ENCODE measurements around the gene UQCRC2.
"Not testable (repeated sequence)": the region's sequence is repeated elsewhere in the genome, so short reads cannot be mapped to it uniquely, and the experiment has no call there.

Gene UQCRC2

DNA sequence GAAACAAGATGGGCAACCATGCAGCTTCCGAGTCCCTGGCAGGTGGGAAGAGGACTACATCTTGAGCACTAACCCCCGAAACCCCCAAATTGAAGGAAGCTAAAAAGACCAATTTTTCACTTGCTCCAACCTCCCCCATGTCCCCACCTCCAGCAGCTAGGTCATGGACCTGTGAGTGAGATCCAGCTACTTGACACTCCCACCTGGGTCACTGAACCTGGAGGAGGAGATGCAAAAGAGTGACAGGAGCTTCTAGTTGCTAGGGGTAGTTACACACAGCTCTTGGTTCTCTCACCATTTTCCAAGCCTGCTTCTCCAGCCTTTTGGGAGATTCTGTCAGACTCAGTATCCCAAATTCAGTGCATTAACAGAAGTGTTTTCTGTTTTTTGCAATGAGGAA, 36.6 kb downstream of the UQCRC2 start:
- Histone ChIP-seq H3K4me1 (peaks cover 9% of the 10 kb centered on the region), H3K4me3 (no peak overlapping the region), H3K36me3 (replicated peaks) (no peaks in the 10 kb centered on the region; the same call in 1 of the 2 replicates), H3K27me3 (ENCODE audit: low read depth) (no peaks in the 10 kb centered on the region), H3K9me3 (no peaks in the 10 kb centered on the region)
- in situ Hi-C loops (cut with MboI; ENCODE audit: low sequenced_read_pairs) = no loop called here
- no peak for DNase-seq (ENCODE audit: low spot score in 2 of 2)

DNA sequence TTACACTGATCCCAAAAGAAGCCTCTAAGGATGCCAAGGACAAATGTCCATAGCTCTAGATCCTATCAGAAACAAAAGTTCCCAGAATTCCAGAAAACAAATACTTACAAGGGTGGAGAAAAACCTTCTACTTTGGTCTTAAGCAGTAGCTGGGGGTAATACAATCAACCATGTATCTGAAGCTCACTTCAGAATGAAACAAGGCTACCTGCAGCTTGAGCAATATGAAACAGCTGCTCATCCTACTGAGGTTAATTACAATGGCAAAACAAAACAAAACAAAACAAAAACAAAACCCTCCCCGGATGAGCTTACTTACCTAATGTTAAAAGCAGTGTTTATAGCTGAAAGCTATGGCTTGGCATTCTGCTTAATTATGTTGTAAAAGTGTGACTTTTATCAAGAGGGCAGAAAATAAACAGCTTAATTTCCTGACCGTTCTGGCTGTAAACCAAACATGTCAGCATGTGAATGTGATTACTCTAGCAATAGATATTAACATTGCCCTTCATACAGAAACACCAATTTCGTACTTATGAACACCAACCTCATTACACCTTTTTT, 37.3 kb downstream of the UQCRC2 start:
- in situ Hi-C loops (cut with MboI; ENCODE audit: low sequenced_read_pairs) = no loop called here
- DNase-seq (ENCODE audit: low spot score in 2 of 2) = no peak
- H3K4me1 ChIP-seq = peaks cover 9% of the 10 kb centered on the region
- no peaks in the 10 kb centered on the region; the same call in 1 of the 2 replicates for H3K36me3 ChIP-seq (replicated peaks)
- H3K4me3 ChIP-seq = no peak overlapping the region
- no peaks in the 10 kb centered on the region for H3K27me3 ChIP-seq (ENCODE audit: low read depth)
- no peaks in the 10 kb centered on the region for H3K9me3 ChIP-seq

DNA sequence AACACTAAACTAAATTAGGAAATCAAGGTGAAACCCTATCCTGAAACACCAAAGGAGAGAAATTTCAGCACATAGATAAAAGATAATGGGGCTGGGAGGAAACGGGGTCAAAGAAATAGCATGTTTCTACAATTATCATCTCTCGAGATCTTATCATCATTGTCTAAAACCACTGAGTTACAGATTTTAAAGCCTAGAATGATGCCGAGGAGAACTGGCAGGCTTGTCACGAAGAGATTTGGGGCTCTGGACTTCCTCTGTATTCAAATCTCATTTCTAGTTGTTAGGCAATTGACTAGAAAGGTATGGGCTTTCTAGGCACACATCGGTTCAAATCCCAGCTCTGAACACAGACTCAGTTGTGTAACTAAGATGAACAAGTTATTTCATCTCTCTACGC, 38.5 kb downstream of the UQCRC2 start:
- DNase-seq (ENCODE audit: low spot score in 2 of 2) = no peak
- in situ Hi-C loops (cut with MboI; ENCODE audit: low sequenced_read_pairs) = no loop called here
- Histone ChIP-seq H3K4me1 (peaks cover 7% of the 10 kb centered on the region), H3K27me3 (ENCODE audit: low read depth) (no peaks in the 10 kb centered on the region), H3K36me3 (replicated peaks) (no peaks in the 10 kb centered on the region; the same call in 1 of the 2 replicates), H3K4me3 (no peak overlapping the region), H3K9me3 (no peaks in the 10 kb centered on the region)

DNA sequence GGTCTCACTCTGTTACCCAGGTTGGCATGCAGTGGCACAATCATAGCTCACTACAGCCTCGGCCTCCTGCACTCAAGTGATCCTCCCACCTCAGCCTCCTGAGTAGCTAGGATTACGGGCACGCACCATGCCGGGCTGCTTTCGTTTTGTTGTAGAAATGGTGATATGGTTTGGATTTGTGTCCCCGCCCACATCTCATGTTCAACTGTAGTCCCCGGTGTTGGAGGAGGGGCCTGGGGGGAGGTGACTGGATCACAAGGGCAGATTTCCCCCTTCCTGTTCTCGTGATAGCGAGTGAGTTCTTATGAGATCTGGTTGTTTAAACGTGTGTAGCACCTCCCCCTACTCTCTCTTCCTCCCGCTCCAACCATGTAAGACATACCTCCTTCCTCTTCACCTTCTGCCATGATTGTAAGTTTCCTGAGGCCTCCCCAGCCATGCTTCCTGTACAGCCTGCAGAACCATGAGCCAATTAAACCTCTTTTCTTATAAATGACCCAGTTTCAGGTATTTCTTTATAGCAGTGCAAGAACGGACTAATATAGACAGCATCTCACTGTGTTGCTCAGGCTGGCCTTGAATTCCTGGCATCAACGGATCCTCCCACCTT, 41.8 kb downstream of the UQCRC2 start:
- Histone ChIP-seq H3K36me3 (replicated peaks) (no peaks in the 10 kb centered on the region; the same call in 1 of the 2 replicates), H3K27me3 (ENCODE audit: low read depth) (no peaks in the 10 kb centered on the region), H3K9me3 (no peaks in the 10 kb centered on the region), H3K4me1 (no peaks in the 10 kb centered on the region; the same call in 1 of the 2 replicates), H3K4me3 (no peak overlapping the region)
- DNase-seq (ENCODE audit: low spot score in 2 of 2) = no peak
- in situ Hi-C loops (cut with MboI; ENCODE audit: low sequenced_read_pairs) = loop anchor here (5.0 kb wide), 1 partner anchor 97 kb away; the partner anchor contains the start of gene VWA3A

DNA sequence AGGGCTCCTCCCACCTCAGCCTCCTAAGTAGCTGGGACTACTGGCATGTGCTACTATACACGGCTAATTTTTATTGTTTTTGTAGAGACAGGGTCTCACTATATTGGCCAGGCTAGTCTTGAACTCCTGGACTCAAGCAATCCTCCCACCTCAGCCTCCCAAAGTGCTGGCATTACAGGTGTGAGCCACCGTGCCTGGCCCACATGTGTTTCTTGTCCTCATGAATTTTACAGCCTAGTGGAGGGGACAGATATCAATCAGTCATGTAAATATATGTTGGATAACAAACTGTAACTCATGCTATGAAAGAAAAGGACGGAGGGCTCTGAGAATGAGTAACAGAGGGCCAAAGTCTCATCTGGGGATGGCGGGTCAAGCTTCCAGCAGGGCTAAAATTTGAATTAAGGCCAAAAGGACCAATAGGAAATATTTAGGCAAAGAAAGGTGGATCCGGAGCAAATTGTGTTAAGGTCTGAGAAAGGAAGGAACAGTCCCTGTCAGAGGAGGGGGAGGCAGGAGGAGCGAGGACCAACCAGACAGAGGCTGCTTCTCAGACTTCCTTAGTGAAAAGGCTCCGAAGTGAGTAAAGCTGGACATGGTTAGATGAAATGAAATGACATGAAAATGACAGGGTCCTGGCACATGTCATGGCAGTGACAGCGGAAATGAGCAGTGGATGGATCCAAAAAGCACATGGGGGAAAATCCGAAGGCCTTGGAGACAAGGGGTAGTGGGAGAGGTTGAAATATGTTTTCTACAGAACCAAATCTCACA, 43.9 kb downstream of the UQCRC2 start:
- in situ Hi-C loops (cut with MboI; ENCODE audit: low sequenced_read_pairs) = loop anchor here (5.0 kb wide), 1 partner anchor 95 kb away; the partner anchor contains the start of gene VWA3A
- no peaks in the 10 kb centered on the region for H3K9me3 ChIP-seq
- no peaks in the 10 kb centered on the region for H3K27me3 ChIP-seq (ENCODE audit: low read depth)
- peaks cover 8% of the 10 kb centered on the region; the same call in 1 of the 2 replicates for H3K4me1 ChIP-seq
- H3K36me3 ChIP-seq (replicated peaks) = no peaks in the 10 kb centered on the region
- no peak for DNase-seq (ENCODE audit: low spot score in 2 of 2)
- H3K4me3 ChIP-seq = no peak overlapping the region

DNA sequence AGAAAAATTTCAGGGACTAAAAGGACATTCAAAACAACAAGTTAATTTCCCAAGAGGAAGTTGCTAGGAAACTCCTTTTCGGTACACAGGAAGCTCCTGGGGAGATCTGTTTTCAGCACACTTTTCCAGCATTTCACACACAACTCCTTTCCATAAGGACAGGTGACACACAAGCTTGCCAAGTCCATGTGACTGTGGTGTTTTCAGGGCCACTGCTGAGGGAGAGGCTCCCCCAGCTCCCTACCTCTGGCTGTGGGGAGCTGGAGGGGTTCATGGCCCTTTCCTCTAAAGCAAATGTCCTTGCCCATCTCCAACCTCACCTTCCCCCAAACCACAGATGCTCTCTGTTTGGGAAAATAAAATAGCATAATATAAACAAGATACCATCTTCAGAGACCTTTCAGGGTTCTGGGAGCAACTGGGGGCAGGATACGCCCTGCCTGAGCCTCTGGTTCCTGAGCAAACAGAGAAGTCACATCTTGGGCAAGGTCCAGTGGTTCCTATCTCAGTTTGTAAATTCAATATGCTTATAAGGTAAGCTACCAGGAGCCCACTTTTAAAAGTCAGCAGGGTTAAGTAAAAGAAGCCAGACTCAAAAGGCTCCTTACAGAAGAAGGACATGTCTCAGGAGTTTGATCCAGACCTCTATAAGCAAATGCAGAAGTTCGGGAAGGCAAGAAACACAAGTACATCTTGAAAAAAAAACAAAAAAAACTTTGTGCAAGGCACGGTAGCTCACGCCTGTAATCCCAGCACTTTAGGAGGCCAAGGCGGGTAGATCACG, 44.7 kb downstream of the UQCRC2 start:
- Histone ChIP-seq H3K4me1 (peaks cover 8% of the 10 kb centered on the region; the same call in 1 of the 2 replicates), H3K27me3 (ENCODE audit: low read depth) (no peaks in the 10 kb centered on the region), H3K4me3 (no peak overlapping the region), H3K36me3 (replicated peaks) (no peaks in the 10 kb centered on the region), H3K9me3 (no peaks in the 10 kb centered on the region)
- in situ Hi-C loops (cut with MboI; ENCODE audit: low sequenced_read_pairs) = loop anchor here (5.0 kb wide), 1 partner anchor 94 kb away; the partner anchor contains the start of gene VWA3A
- no peak for DNase-seq (ENCODE audit: low spot score in 2 of 2)

DNA sequence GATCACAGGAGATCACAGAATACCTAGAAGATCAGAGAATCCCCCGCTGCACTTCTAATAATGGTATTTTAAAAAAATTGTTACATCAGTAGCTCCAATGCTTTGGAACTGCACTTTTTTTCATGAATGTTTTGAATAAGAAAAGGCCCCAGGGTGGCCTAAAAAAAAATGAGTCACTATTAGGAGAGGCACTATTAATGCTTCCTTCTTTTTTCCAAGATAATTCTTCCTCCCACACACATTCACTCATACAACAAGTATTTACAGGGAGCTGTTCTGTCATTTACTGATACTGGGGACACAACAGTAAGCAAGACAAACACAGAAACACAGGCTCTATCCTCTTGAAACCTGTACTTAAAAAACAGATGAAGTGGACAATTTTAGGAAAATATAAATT, 48.4 kb downstream of the UQCRC2 start:
- Histone ChIP-seq H3K4me1 (peaks cover 8% of the 10 kb centered on the region; the same call in 1 of the 2 replicates), H3K4me3 (no peak overlapping the region), H3K27me3 (ENCODE audit: low read depth) (no peaks in the 10 kb centered on the region), H3K9me3 (no peaks in the 10 kb centered on the region), H3K36me3 (replicated peaks) (no peaks in the 10 kb centered on the region)
- no peak for DNase-seq (ENCODE audit: low spot score in 2 of 2)
- in situ Hi-C loops (cut with MboI; ENCODE audit: low sequenced_read_pairs) = loop anchor here (5.0 to 10.0 kb wide), 2 partner anchors 63 to 181 kb away; no protein-coding TSS in a partner anchor

DNA sequence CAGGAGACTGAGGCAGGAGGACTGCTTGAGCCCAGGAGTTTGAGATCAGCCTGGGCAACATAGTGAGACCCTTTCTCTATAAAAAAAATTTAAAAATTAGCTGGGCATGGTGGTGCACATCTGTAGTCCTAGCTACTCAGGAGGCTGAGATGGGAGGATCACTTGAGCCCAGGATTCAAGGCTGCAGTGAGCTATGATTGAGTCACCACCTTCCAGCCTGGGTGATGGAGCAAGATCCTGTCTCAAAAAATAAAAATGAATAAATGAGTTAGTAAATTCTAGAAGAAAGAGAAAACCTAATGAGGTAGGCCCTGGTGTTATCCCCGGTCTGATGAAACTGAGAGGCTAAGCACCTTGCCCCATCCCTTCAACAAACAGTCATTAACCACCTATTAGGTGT, 48.9 kb downstream of the UQCRC2 start:
- not testable (repeated sequence) for DNase-seq (ENCODE audit: low spot score in 2 of 2); H3K9me3 ChIP-seq; H3K27me3 ChIP-seq (ENCODE audit: low read depth); H3K4me3 ChIP-seq; H3K36me3 ChIP-seq (replicated peaks)
- in situ Hi-C loops (cut with MboI; ENCODE audit: low sequenced_read_pairs) = loop anchor here (5.0 to 10.0 kb wide), 2 partner anchors 63 to 180 kb away; no protein-coding TSS in a partner anchor
- H3K4me1 ChIP-seq = peaks cover 11% of the 10 kb centered on the region

DNA sequence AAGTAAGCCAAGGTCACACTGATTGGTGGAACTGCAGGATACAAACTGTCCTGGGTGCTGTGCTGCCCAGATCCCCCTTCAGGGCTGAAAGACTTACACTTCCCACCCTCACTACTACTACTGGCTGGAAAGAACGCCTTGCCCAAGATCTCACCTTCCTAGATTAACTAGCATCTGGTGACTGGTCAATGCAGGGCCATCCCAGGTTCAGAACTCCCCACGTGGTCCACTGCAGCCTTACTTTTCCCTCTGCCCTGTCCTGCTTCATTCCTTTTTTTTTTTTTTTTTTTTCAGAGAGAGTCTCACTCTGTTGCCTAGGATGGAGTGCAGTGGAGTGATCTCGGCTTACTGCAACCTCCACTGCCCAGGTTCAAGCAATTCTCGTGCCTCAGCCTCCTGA, 50.0 kb downstream of the UQCRC2 start:
- Histone ChIP-seq H3K4me1 (peaks cover 14% of the 10 kb centered on the region), H3K36me3 (replicated peaks) (no peaks in the 10 kb centered on the region), H3K9me3 (no peaks in the 10 kb centered on the region), H3K27me3 (ENCODE audit: low read depth) (no peaks in the 10 kb centered on the region), H3K4me3 (no peak overlapping the region)
- no peak for DNase-seq (ENCODE audit: low spot score in 2 of 2)
- in situ Hi-C loops (cut with MboI; ENCODE audit: low sequenced_read_pairs) = loop anchor here (5.0 to 10.0 kb wide), 2 partner anchors 62 to 179 kb away; no protein-coding TSS in a partner anchor

DNA sequence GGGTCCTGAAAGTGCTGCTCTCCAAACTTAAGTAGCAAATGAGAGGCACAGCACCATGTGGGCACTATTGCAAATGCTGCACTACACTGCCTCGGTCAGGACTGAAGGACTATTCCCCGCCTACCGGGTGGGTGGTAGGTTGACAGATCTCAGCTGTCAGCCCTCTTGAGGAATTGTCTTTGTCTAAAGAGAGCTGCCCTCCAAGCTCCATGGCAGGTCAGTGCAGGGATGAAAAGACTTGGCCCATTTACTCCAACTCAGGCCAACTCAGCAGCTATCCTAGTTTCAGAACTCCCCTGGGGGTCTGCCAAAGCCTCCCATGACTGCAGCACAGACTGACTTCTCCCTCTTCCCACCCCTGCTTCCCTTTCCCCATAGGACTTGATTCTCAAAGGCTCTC, 51.2 kb downstream of the UQCRC2 start:
- DNase-seq (ENCODE audit: low spot score in 2 of 2) = no peak
- H3K4me3 ChIP-seq = no peak overlapping the region
- in situ Hi-C loops (cut with MboI; ENCODE audit: low sequenced_read_pairs) = loop anchor here (5.0 to 10.0 kb wide), 2 partner anchors 60 to 178 kb away; no protein-coding TSS in a partner anchor
- no peaks in the 10 kb centered on the region for H3K9me3 ChIP-seq
- no peaks in the 10 kb centered on the region for H3K36me3 ChIP-seq (replicated peaks)
- H3K4me1 ChIP-seq = peaks cover 14% of the 10 kb centered on the region
- no peaks in the 10 kb centered on the region for H3K27me3 ChIP-seq (ENCODE audit: low read depth)

DNA sequence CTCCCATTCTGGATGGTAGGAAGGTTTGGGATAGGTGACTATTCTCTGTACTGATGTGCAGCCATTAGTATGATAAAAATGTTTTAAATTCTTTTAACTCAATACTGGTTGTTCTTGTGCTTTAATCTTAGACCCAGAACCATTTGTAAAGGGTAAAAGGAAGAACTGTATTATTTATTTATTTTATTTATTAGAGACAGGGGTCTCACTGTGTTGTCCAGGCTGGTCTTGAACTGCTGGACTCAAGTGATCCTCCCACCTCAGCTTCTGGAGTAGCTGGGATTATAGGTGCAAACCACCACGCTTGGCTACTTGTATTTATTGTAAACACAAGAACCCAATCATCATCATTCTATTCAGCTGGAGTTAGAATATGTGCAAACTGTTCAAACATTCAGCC, 52.6 kb downstream of the UQCRC2 start:
- in situ Hi-C loops (cut with MboI; ENCODE audit: low sequenced_read_pairs) = loop anchor here (10.0 kb wide), 1 partner anchor 59 kb away; no protein-coding TSS in a partner anchor
- no peak for DNase-seq (ENCODE audit: low spot score in 2 of 2)
- H3K27me3 ChIP-seq (ENCODE audit: low read depth) = no peaks in the 10 kb centered on the region

DNA sequence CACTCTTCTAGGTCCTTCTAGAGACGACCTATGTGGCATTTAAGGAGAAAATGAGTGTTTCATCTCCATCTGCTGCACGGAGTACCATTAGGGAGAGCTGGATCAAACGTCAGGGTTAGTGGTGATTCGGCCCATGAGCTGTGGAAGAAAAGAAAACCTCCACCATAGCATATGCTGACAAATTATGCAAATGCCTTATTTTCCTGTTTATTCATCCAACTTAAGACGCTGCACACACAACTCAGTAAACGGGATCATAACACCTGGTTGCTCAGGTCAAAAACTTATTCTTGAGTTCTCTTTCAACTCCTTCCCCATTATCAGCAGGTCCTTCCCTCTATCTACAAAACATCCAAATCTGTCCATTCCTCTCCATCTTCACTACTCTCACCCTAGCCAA, 53.5 kb downstream of the UQCRC2 start:
- in situ Hi-C loops (cut with MboI; ENCODE audit: low sequenced_read_pairs) = loop anchor here (10.0 kb wide), 1 partner anchor 58 kb away; no protein-coding TSS in a partner anchor
- no peak for DNase-seq (ENCODE audit: low spot score in 2 of 2)
- peaks cover 7% of the 10 kb centered on the region for H3K4me1 ChIP-seq
- no peaks in the 10 kb centered on the region for H3K36me3 ChIP-seq (replicated peaks)
- H3K9me3 ChIP-seq = no peaks in the 10 kb centered on the region
- H3K4me3 ChIP-seq = no peak overlapping the region
- no peaks in the 10 kb centered on the region for H3K27me3 ChIP-seq (ENCODE audit: low read depth)

More for the DNA sequence above, 52.6 kb downstream of the UQCRC2 start:
- no peaks in the 10 kb centered on the region for H3K9me3 ChIP-seq
- no peaks in the 10 kb centered on the region for H3K36me3 ChIP-seq (replicated peaks)
- no peak overlapping the region for H3K4me3 ChIP-seq
- peaks cover 14% of the 10 kb centered on the region for H3K4me1 ChIP-seq

DNA sequence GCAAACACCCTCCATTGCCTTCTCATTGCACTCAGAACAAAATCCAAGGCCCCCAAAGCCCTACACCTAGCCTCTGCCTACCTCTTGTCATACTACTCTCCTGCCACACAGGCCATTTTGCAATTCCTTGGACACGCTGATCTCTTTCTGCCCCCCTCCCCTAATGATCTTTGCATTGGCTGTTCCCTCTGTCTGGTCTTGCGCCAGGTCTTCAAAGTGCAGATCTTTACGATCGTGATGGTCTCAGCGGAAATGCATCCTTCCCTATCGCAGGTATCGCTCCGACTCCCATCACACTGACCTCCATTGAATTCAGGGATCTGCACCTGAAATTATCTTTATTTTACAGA, 54.0 kb downstream of the UQCRC2 start:
- H3K4me3 ChIP-seq = peak overlapping the region; percentile 74
- H3K9me3 ChIP-seq = no peaks in the 10 kb centered on the region
- in situ Hi-C loops (cut with MboI; ENCODE audit: low sequenced_read_pairs) = loop anchor here (10.0 kb wide), 1 partner anchor 58 kb away; no protein-coding TSS in a partner anchor
- no peaks in the 10 kb centered on the region for H3K36me3 ChIP-seq (replicated peaks)
- H3K27me3 ChIP-seq (ENCODE audit: low read depth) = no peaks in the 10 kb centered on the region
- no peak for DNase-seq (ENCODE audit: low spot score in 2 of 2)
- H3K4me1 ChIP-seq = peaks cover 6% of the 10 kb centered on the region; the same call in 1 of the 2 replicates

All from HAP-1 (cell line).